SU-DHL-6 (cell line): ENCODE measurements around the gene LCAT.

Source experiments
- CTCF ChIP-seq: fragments of 200-600 bp; sonication (generic); IDR thresholded peaks from one replicate; pipeline ENCODE4 v1.5.1; 2017; ENCODE audit warnings: antibody characterized with exemption, mild to moderate bottlenecking, low read length, moderate library complexity; ENCODE audit not compliant: insufficient read depth, poor library complexity, severe bottlenecking
- EZH2phosphoT487 ChIP-seq: fragments of 200-600 bp; sonication (generic), shearing (Covaris generic); conservative IDR thresholded peaks from 2 replicates; pipeline ENCODE4 v1.6.1; 2018; ENCODE audit warnings: mild to moderate bottlenecking, antibody characterized with exemption, low read length, moderate library complexity, mixed read lengths

GRCh38 chr16:67919622-67920221 lies 24.2 kb downstream of the LCAT start:
- TF ChIP-seq CTCF (no peak), EZH2phosphoT487 (no peak)
